Stimulated activated CD8-positive, alpha-beta memory T cell treated with anti-CD3 and anti-CD28 coated beads, Interleukin-7, amount 100 ng/mL, for 1 hour (primary cell): Measurements from ENCODE around the gene INTS12.
"Not testable (repeated sequence)": the region's sequence is repeated elsewhere in the genome, so short reads cannot be mapped to it uniquely, and the experiment has no call there.

Experiments
- DNase-seq, 2 donors: peaks; one replicate each; pipeline ENCODE4 v3.0.0-alpha.2; 2020; ENCODE audit warnings: low read depth in 2 of 2

Gene INTS12

GRCh38 chr4:105708181-105709080 is at the start of gene INTS12, which contains the start of gene GSTCD:
INTS12 (minus strand) TSS chr4:105708689; CDS start chr4:105700005, 8,684 bp downstream.
GSTCD (plus strand) TSS chr4:105708784; CDS start chr4:105717614, 8,830 bp downstream.
- DNase-seq = peak; percentile 72 to 82

GRCh38 chr4:105755375-105755774 is 46.9 kb upstream of the INTS12 start:
- no peak for DNase-seq

- no peak for DNase-seq
Measured at GRCh38 chr4:105753361-105753760, 44.9 kb upstream of the INTS12 start.

GRCh38 chr4:105751718-105752299 is 43.3 kb upstream of the INTS12 start:
- DNase-seq = no peak

- DNase-seq = no peak
Measured at GRCh38 chr4:105748222-105748621, 39.7 kb upstream of the INTS12 start.

- no peak for DNase-seq
Measured at GRCh38 chr4:105741548-105741947, 33.1 kb upstream of the INTS12 start.

- DNase-seq = not testable (repeated sequence)
Measured at GRCh38 chr4:105735217-105735616, 26.7 kb upstream of the INTS12 start.

- DNase-seq = not testable (repeated sequence)
Measured at GRCh38 chr4:105729895-105730294, 21.4 kb upstream of the INTS12 start.

GRCh38 chr4:105725623-105726022 is 17.1 kb upstream of the INTS12 start:
- no peak for DNase-seq

- DNase-seq = no peak
Measured at GRCh38 chr4:105719204-105719603, 10.7 kb upstream of the INTS12 start.

- DNase-seq = no peak
Measured at GRCh38 chr4:105715692-105716278, 7.3 kb upstream of the INTS12 start.

GRCh38 chr4:105714932-105715331 is 6.4 kb upstream of the INTS12 start:
- DNase-seq = no peak

GRCh38 chr4:105714071-105714521 is 5.6 kb upstream of the INTS12 start:
- DNase-seq = no peak

GRCh38 chr4:105712766-105713165 is 4.3 kb upstream of the INTS12 start:
- DNase-seq = no peak

- no peak for DNase-seq
Measured at GRCh38 chr4:105710678-105711077, 2.2 kb upstream of the INTS12 start.

GRCh38 chr4:105710012-105710600 is 1.6 kb upstream of the INTS12 start:
- no peak for DNase-seq

- DNase-seq = no peak
Measured at GRCh38 chr4:105709081-105709450, 577 bp upstream of the INTS12 start.

GRCh38 chr4:105707782-105708180 is 708 bp downstream of the INTS12 start:
- no peak for DNase-seq

- DNase-seq = no peak
Measured at GRCh38 chr4:105698607-105699006, 9.9 kb downstream of the INTS12 start.

- DNase-seq = not testable (repeated sequence)
Measured at GRCh38 chr4:105695832-105696231, 12.7 kb downstream of the INTS12 start.

GRCh38 chr4:105694812-105695211 is 13.7 kb downstream of the INTS12 start:
- not testable (repeated sequence) for DNase-seq

- no peak for DNase-seq
Measured at GRCh38 chr4:105686571-105686970, 21.9 kb downstream of the INTS12 start.
